ENCODE results near the gene SLC35C1.
"Not testable (repeated sequence)": the region's sequence is repeated elsewhere in the genome, so short reads cannot be mapped to it uniquely, and the experiment has no call there.

SLC35C1 gene

GRCh38 chr11:45811109-45811435, 6.1 kb downstream of the SLC35C1 start:
- no peak for DNase-seq

- no peak for DNase-seq
Observed at GRCh38 chr11:45811571-45812290, 6.8 kb downstream of the SLC35C1 start.

DNA sequence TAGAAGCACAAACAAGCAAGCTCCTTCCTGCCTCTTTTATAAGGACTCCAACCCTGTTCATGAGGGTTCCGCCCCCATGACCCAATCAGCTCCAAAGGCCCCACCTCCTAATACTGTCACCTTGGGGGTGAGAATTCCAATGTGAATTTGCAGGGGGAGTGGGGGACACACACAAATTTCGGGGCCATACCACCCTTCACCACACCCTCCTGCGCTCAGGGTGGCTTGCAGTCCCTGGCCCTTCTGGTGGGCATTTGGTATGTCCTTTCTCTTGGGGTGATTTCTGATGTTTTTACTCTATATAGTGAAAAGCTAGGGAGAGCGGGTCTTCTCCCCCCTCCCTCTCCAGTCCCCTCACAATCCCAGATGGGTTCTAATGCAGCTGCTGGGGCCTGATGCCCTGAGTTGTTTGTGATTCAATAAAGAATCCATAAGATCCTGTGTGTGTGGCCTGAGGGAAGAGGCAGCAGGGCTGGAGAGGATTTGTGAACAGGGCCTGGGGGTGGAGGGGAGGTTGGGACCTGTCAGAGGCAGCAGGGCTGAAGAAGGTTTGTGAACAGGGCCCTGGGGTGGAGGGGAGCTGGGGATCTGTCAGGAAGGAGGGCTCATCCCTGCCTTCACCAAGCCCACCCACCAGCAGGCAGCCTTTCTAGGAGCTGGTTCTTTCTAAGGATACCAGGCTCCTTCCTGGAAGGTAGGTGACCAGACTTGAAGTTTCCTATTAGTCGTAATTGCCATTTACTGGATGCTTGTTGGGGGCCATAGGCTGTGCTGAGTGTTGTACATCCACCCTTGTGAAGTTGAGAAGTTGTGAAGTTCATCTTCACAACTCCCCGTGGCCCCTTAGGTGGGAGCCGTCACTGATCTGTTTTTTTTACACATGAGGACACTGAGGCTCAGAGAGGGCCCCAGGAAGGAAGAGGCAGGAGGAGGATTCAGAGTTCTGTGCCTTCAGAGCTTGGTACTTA, 7.9 kb downstream of the SLC35C1 start:
- DNase-seq = no peak

DNA sequence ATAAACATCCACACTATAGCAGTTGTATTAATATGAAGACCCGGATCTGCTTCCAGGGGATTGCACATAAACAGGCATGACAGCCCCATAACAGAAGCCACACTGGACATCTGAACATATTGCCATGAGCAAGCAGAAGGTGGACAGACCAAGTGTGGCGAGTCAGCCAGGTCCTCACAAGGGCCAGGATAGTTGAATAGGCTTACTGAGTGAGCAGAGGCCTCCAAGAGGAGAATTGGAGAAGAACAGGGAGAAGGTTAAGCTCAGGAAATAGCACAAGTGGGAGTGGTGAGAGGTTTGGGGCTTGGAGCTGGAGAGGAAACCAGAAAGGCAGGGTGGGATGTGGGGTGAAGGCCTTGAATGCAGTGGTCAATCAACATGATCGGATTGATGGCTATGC, 10.8 kb downstream of the SLC35C1 start:
- DNase-seq = peak in 1 of 4 experiments; percentile 10

GRCh38 chr11:45816614-45817013, 11.7 kb downstream of the SLC35C1 start:
- no peak for DNase-seq

GRCh38 chr11:45817191-45817590, 12.2 kb downstream of the SLC35C1 start:
- peak; percentile 6 to 39 (median 26) for DNase-seq

DNA sequence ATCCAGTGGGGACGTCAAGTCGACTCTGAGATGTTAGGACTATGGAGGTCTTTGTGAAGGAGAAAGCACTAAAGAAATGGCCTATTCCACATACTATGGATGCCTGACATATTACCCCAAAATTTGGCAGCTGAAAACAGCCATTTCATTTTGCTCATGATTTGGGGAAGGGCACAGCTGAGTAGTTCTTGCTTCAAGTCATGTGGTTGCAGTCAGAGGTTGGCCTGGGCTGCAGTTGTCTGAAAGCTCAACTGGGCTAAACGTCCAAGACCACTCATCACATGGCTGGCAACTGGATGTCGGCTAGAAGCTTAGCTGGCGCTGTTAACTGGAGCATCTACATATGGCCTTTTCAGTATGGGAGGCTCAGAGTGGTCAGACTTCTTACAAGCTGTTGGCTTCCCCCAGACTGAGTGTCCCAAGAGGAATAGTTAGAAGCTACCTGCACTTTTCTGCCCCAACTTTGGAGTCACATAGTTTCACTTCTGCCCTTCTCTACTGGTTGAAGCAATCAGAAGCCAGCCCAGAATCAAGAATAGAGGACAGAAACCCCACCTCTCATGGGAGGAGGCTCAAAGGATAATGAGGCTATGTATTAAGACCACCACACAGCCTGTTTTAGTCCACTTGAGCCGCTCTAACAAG, 14.1 kb downstream of the SLC35C1 start:
- DNase-seq = no peak

- no peak for DNase-seq
Observed at GRCh38 chr11:45820211-45820857, 15.4 kb downstream of the SLC35C1 start.

DNA sequence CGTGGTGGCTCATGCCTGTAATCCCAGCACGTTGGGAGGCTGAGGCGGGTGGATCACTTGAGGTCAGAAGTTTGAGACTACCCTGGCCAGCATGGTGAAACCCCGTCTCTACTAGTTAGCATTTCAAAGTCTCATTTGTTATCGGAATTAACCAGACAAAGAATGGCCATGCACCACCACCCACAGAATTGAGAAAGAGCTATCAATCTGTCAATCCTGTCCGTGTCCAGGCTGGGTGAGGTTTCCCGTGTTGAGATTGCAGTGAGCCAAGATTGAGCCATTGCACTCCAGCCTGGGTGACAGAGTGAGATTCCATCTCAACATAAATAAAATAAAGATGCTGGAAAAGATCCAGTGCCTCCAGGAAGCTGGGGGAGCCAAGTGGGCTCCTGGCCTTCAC, 21.5 kb downstream of the SLC35C1 start:
- DNase-seq = not testable (repeated sequence)

- no peak for DNase-seq
Observed at GRCh38 chr11:45827123-45827522, 22.2 kb downstream of the SLC35C1 start.

DNA sequence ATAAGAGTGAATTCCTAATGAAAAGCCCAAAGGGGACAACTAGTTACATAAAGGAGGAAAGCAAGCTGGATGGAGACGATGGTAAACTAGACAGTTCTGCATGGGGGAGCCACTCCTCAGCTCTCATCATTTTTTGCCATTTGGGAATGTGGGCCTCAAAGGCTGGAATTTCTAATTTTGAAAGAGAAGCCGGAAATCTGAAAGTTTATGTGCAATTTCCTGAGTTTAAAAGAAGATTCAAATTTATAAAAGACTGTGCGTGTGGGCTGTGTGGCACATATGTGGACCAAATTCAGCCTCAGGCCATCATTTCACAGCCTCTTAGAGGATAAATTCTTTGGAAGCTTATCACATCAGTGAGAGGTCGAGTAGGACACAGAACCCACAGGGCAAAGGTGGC, 24.0 kb downstream of the SLC35C1 start:
- DNase-seq = no peak

- DNase-seq = no peak
Observed at GRCh38 chr11:45830596-45830995, 25.6 kb downstream of the SLC35C1 start.

- no peak for DNase-seq
Observed at GRCh38 chr11:45832811-45833441, 28.0 kb downstream of the SLC35C1 start.

DNA sequence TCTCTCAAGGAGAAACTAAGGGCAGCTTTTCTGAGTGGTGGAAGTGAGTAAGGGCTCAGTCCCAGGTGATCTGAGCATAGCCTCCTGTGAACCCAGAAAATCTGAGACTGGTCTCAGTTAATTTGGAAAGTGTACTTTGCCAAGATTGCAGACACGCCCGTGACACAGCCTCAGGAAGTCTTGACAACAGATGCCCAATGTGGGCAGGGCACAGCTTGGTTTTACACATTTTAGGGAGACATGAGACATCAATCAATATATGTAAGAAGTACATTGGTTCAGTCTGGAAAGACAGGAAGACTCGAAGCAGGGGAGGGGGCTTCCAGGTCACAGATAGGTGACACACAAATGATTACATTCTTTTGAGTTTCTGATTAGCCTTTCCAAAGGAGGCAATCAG, 28.8 kb downstream of the SLC35C1 start:
- no peak for DNase-seq

GRCh38 chr11:45834298-45834756, 29.4 kb downstream of the SLC35C1 start:
- DNase-seq = peak in 2 of 4 experiments; percentile 22 to 27

DNA sequence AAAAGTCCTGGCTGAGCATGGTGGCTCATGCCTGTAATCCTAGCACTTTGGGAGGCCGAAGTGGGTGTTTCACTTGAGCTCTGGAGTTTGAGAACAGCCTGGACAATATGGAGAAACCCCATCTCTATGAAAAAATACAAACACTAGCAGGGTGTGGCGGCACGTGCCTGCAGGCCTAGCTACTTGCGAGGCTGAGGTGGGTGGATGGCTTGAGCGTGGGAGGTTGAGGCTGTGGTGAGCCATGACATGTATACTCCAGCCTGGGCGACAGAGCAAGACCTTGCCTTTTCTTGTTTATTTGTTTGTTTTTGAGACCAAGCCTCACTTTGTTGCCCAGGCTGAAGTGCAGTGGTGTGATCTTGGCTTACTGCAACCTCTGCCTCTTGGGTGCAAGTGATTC, 34.3 kb downstream of the SLC35C1 start:
- no peak for DNase-seq

DNA sequence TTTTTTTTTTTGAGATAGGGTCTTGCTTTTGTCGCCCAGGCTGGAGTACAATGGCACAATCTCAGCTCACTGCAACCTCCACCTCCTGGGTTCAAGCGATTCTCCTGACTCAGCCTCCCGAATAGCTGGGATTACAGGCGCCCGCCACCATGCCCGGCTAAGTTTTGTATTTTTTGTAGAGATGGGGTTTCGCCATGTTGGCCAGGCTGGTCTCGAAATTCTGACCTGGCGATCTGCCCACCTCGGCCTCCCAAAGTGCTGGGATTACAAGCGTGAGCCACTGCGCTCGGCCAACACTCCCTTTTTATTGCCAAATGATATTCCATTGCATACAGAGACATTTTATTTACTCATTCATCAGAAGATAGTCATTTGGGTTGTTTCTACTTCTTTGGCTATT, 35.3 kb downstream of the SLC35C1 start:
- not testable (repeated sequence) for DNase-seq

- peak; percentile 90 to 94 (median 93) for DNase-seq
Observed at GRCh38 chr11:45843158-45843924, 38.4 kb downstream of the SLC35C1 start.

DNA sequence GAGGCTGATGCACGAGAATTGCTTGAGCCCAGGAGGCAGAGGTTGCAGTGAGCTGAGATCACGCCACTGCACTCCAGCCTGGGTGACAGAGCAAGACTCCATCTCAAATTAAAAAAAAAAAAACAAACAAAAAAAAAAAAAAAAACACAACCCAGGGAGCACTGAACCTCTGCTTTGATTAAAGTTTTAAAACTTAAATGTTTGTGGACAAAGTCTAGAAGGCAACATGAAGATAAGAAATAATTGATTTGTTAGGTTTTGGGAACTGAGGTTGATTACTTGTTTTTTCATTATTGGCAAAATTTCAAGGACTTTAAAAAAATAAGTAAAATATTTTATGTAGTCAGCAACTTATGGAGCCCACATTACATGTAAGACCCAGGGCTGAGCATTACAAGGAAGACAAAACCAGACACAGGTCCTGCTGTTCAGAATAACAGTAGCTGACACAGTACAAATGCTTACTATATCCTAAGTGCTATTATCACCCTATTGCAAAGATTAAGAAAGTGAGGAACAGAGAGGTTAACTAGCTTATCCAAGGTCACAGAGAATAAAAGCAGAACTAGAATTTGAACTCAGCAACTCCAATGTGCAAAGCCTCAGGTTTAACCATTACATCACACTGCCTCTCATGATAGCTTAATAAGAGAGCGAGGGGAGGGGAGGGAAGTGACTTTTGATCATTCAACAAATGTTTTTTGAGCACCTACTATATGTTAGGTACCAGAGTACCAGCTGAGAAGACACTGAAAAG, 40.1 kb downstream of the SLC35C1 start:
- DNase-seq = peak; percentile 10 to 57 (median 32)

DNA sequence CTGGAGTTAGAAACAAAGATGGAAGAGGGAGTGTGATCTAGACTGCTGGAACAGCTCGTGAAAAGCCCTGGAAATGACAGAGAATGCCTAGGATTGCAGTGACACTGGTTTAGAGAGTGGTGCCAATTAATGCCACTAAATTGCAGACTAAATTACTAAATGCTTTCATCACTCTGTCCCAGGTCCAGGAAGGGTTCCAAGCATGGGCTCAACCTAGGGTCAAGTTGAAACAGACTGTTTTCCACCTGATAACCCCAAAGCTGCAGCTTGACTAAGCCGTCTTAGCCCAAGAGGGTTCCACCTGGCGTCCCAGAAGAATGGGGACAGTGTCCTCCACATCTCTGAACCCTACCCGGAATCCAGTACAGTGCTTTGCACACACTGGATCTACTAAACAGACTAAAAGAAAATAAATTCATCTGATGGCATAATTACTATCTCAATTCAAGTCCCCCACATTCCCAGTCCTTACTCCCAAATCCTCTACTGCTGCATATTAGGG, 41.3 kb downstream of the SLC35C1 start:
- no peak for DNase-seq

Measured in suppressor macrophage (primary cell).